H1 (cell line): ENCODE measurements around the gene SEC16A. TPM values are rescaled to one million over a fixed set of nuclear protein-coding genes. Genes with fewer than 3 reads are reported as not detected.
"Not testable (repeated sequence)": the region's sequence is repeated elsewhere in the genome, so short reads cannot be mapped to it uniquely, and the experiment has no call there.

Experiments
- CTCF ChIA-PET: fragments of 300-600 bp; sonication (Branson Sonifier 250); formaldehyde crosslinking; loops from one replicate; lab custom pipeline; 2021; ENCODE audit not compliant: partially characterized antibody; lab: Charles Lee
- POLR2A ChIA-PET: fragments of 300-600 bp; sonication (Branson Sonifier 250); formaldehyde crosslinking; loops from one replicate; lab custom pipeline; 2021; ENCODE audit warnings: inconsistent platforms; ENCODE audit not compliant: partially characterized antibody; lab: Charles Lee
- DNase-seq, 2 experiments: peaks; one replicate each; pipeline versions ENCODE4 v3.0.0 to v3.0.0-alpha.2; 2010 to 2022; ENCODE audit warnings: low spot score in 2 of 2, low read depth in 1 of 2, mixed read lengths in 1 of 2
- FAIRE-seq: peaks from 2 replicates; lab custom pipeline; 2011; peaks lifted over from hg19 to GRCh38; lab: Jason Lieb, UNC
- H2AFZ ChIP-seq: 2 replicates; pipeline ENCODE4 v1.8.1; 2012; ENCODE audit warnings: low read length, inconsistent platforms
- H2AK5ac ChIP-seq: 2 replicates; pipeline ENCODE4 v1.6.1; 2013; ENCODE audit warnings: low read depth, low read length
- H2BK120ac ChIP-seq: replicated peaks from 2 replicates; pipeline ENCODE3; 2013; ENCODE audit warnings: low read depth, low read length, inconsistent platforms
- H2BK12ac ChIP-seq: 2 replicates; pipeline ENCODE4 v1.6.1; 2013; ENCODE audit warnings: low read depth, low read length
- H2BK15ac ChIP-seq: 2 replicates; pipeline ENCODE4 v1.6.1; 2013; ENCODE audit warnings: low read length
- H2BK20ac ChIP-seq: 2 replicates; pipeline ENCODE4 v1.6.1; 2013; ENCODE audit warnings: low read length
- H2BK5ac ChIP-seq: 2 replicates; pipeline ENCODE4 v1.6.1; 2013; ENCODE audit warnings: low read depth, low read length
- H3K14ac ChIP-seq: 2 replicates; pipeline ENCODE4 v1.6.1; 2013; ENCODE audit warnings: inconsistent platforms; ENCODE audit not compliant: insufficient read length
- H3K18ac ChIP-seq: 2 replicates; pipeline ENCODE4 v1.6.1; 2013; ENCODE audit warnings: low read length; ENCODE audit errors: extremely low read depth
- H3K23ac ChIP-seq: 2 replicates; pipeline ENCODE4 v1.6.1; 2013; ENCODE audit warnings: inconsistent platforms; ENCODE audit not compliant: insufficient read length
- H3K23me2 ChIP-seq: 2 replicates; pipeline ENCODE4 v1.6.1; 2013; ENCODE audit warnings: low read depth, low read length
- H3K27ac ChIP-seq: 2 replicates; pipeline ENCODE4 v1.6.1; 2011; ENCODE audit warnings: low read depth, low read length, inconsistent platforms
- H3K27me3 ChIP-seq, 4 experiments: replicated peaks in 1 of 4; 1 replicate in 1 of 4; 2 replicates in 3 of 4; pipeline versions ENCODE4 v1.6.1 to v1.8.1; 2011 to 2013; ENCODE audit warnings: low read length in 3 of 4, mild to moderate bottlenecking in 3 of 4, inconsistent platforms in 2 of 4, mixed read lengths in 2 of 4, moderate library complexity in 1 of 4; ENCODE audit not compliant: control insufficient read depth in 3 of 4, insufficient read depth in 3 of 4; ENCODE audit errors: extremely low read depth in 1 of 4
- H3K36me3 ChIP-seq, 4 experiments: 2 replicates each; pipeline versions ENCODE4 v1.6.1 to v1.8.1; 2011 to 2013; ENCODE audit warnings: mild to moderate bottlenecking in 4 of 4, low read length in 3 of 4, moderate library complexity in 2 of 4, control low read depth in 1 of 4, inconsistent platforms in 1 of 4; ENCODE audit not compliant: insufficient read depth in 4 of 4, control insufficient read depth in 2 of 4
- H3K4ac ChIP-seq: replicated peaks from 2 replicates; pipeline ENCODE3; 2013; ENCODE audit warnings: low read length, low read depth, mixed read lengths, inconsistent platforms; ENCODE audit not compliant: insufficient read length
- H3K4me1 ChIP-seq, 4 experiments: replicated peaks in 1 of 4; 1 replicate in 1 of 4; 2 replicates in 3 of 4; pipeline versions ENCODE4 v1.6.1 to v1.8.1; 2011 to 2013; ENCODE audit warnings: low read length in 3 of 4, inconsistent platforms in 2 of 4, mixed read lengths in 1 of 4; ENCODE audit not compliant: insufficient read depth in 4 of 4, control insufficient read depth in 3 of 4
- H3K4me2 ChIP-seq, 2 experiments: 2 replicates each; pipeline versions ENCODE4 v1.6.1 to v1.8.1; 2011 to 2013; ENCODE audit warnings: low read depth in 2 of 2, low read length in 2 of 2, control low read depth in 1 of 2, inconsistent platforms in 1 of 2, mild to moderate bottlenecking in 1 of 2; ENCODE audit not compliant: insufficient read depth in 1 of 2
- H3K4me3 ChIP-seq, 4 experiments: fragments of 200-600, 300-600 bp in 1 of 4; sonication (generic), shearing (Covaris generic), sonication (Bioruptor Twin) in 1 of 4; 2 replicates each; pipeline versions ENCODE4 v1.5.1 to v1.8.1; 2011 to 2016; ENCODE audit warnings: low read length in 4 of 4, low read depth in 3 of 4, control low read depth in 2 of 4, inconsistent platforms in 2 of 4, mild to moderate bottlenecking in 2 of 4, mixed read lengths in 1 of 4, moderate library complexity in 1 of 4; ENCODE audit not compliant: insufficient read depth in 2 of 4; ENCODE audit errors: extremely low read depth in 1 of 4
- H3K56ac ChIP-seq: replicated peaks from 2 replicates; pipeline ENCODE3; 2013; ENCODE audit warnings: low read depth, mild to moderate bottlenecking, mixed read lengths, low read length, inconsistent platforms; ENCODE audit not compliant: insufficient read length
- H3K79me1 ChIP-seq: 2 replicates; pipeline ENCODE4 v1.6.1; 2013; ENCODE audit warnings: low read depth, low read length, control low read depth
- H3K79me2 ChIP-seq, 2 experiments: 2 replicates each; pipeline versions ENCODE4 v1.6.1 to v1.8.1; 2012 to 2013; ENCODE audit warnings: low read length in 2 of 2, mild to moderate bottlenecking in 2 of 2, inconsistent platforms in 1 of 2; ENCODE audit not compliant: insufficient read depth in 2 of 2, control insufficient read depth in 1 of 2
- H3K9ac ChIP-seq, 4 experiments: replicated peaks in 1 of 4; 1 replicate in 1 of 4; 2 replicates in 3 of 4; pipeline versions ENCODE4 v1.6.1 to v1.8.1; 2011 to 2013; ENCODE audit warnings: low read depth in 3 of 4, low read length in 3 of 4, control low read depth in 2 of 4, mild to moderate bottlenecking in 2 of 4, moderate library complexity in 2 of 4, inconsistent platforms in 1 of 4; ENCODE audit errors: extremely low read depth in 1 of 4
- H3K9me3 ChIP-seq, 2 experiments: 2 replicates each; pipeline versions ENCODE4 v1.6.1 to v1.8.1; 2012 to 2013; ENCODE audit warnings: mild to moderate bottlenecking in 2 of 2, moderate library complexity in 2 of 2, control low read depth in 1 of 2, inconsistent platforms in 1 of 2, low read depth in 1 of 2, low read length in 1 of 2, mixed read lengths in 1 of 2; ENCODE audit not compliant: insufficient read depth in 2 of 2
- H4K20me1 ChIP-seq, 2 experiments: replicated peaks in 1 of 2; 2 replicates each; pipeline versions ENCODE3 to v1.8.1; 2011 to 2013; ENCODE audit warnings: inconsistent platforms in 2 of 2, low read length in 2 of 2, mild to moderate bottlenecking in 1 of 2; ENCODE audit not compliant: insufficient read depth in 2 of 2, control insufficient read depth in 1 of 2
- H4K5ac ChIP-seq: 2 replicates; pipeline ENCODE4 v1.6.1; 2013; ENCODE audit warnings: low read length, low read depth, mixed read lengths, inconsistent platforms; ENCODE audit not compliant: insufficient read length
- H4K8ac ChIP-seq: 2 replicates; pipeline ENCODE4 v1.8.0; 2013; ENCODE audit warnings: mild to moderate bottlenecking, moderate library complexity, low read length, inconsistent platforms; ENCODE audit not compliant: insufficient read depth; ENCODE audit errors: extremely low read depth
- H4K91ac ChIP-seq: replicated peaks from 2 replicates; pipeline ENCODE3; 2013; ENCODE audit warnings: low read length, mixed read lengths, inconsistent platforms; ENCODE audit not compliant: insufficient read length
- WGBS, 2 experiments: shearing (Covaris generic) in 1 of 2; methylation state at CpG; one replicate each; pipeline versions ENCODE4 v1.1.6 to v1.1.7; 2013 to 2015; ENCODE audit warnings: low lambda C conversion rate in 2 of 2, mixed read lengths in 2 of 2, inconsistent platforms in 1 of 2, low coverage in 1 of 2, missing lambda C conversion rate in 1 of 2; ENCODE audit not compliant: insufficient replicate concordance in 2 of 2, insufficient coverage in 1 of 2, insufficient read length in 1 of 2; ENCODE audit errors: extremely low coverage in 1 of 2, missing lambda C conversion rate in 1 of 2; 5-methylcytosine and 5-hydroxymethylcytosine counted together
- polyA plus RNA-seq, 7 experiments: library from polyadenylated mRNA; depleted of rRNA in 3 of 7; stranded (reverse) in 5 of 7; unstranded in 2 of 7; fragments of >200 nt in 5 of 7; fragments of 200-250 nt in 2 of 7; gene quantifications; 1 replicate in 5 of 7; 2 replicates in 1 of 7; 4 replicates in 1 of 7; pipeline versions ENCODE4 v1.2.1 to v1.2.3, GENCODE V29; 2011 to 2013; ENCODE audit warnings: missing spikeins in 2 of 7, mixed read lengths in 2 of 7
- total RNA-seq: library from RNA; stranded (reverse); fragmentation: NEBNext Ultra II Directional; extraction: Animal tissue kit (Norgen Biotek cat#: 25700); gene quantifications from 2 replicates; pipeline ENCODE4 v1.2.1, GENCODE V29; 2021

SEC16A gene
- total and polyA plus RNA-seq, 2 of the 8 experiments (the other 6 are each of a cell fraction or from before 2014, with no cell fraction given): 21.6 to 49.0 TPM

DNA sequence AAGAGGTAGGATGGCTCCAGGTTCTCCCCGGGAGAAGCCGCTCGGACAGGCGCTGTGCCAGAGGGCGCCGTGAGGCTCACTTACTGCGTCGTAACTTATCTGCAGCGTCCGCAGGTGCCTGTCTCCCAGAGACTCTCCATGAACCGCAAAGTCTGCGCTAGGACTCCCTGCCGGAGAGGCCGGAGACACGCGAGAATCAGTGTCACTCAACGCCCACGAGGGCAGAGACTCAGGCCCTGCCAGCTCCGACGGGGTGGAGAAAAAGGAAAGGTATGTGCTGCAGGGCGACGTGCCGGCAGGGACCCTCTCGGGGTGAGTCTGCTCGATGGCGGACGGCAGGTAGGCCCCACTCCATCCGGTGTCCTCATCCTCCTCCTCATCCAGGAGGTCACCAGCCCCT is 75.8 kb downstream of the SEC16A start:
- not testable (repeated sequence) for H3K9me3 ChIP-seq, H3K14ac ChIP-seq, H3K18ac ChIP-seq, H3K9ac ChIP-seq, H3K23me2 ChIP-seq, H3K4me2 ChIP-seq, H2AK5ac ChIP-seq, H3K23ac ChIP-seq, H4K5ac ChIP-seq, H3K4ac ChIP-seq, H2AFZ ChIP-seq, H2BK12ac ChIP-seq, DNase-seq, H3K56ac ChIP-seq, H3K27ac ChIP-seq, H4K8ac ChIP-seq, H2BK15ac ChIP-seq, H3K4me3 ChIP-seq, H3K4me1 ChIP-seq, H3K27me3 ChIP-seq, H2BK120ac ChIP-seq, H2BK20ac ChIP-seq, H4K91ac ChIP-seq, H2BK5ac ChIP-seq, FAIRE-seq
- peaks cover 5 to 11% of the 10 kb centered on the region in 2 experiments for H4K20me1 ChIP-seq
- H3K79me1 ChIP-seq: peaks cover 20% of the 10 kb centered on the region
- CTCF ChIA-PET: interaction anchor here (0.9 kb wide), 1 partner anchor 23 kb away, joined by 3 read pairs; no protein-coding TSS in a partner anchor
- POLR2A ChIA-PET: interaction anchor here (1.2 to 8.0 kb wide), 4 partner anchors 9 to 32 kb away, joined by 3 to 123 read pairs (median 6); partner anchors contain the start of gene SNAPC4
- 92% methylated on average over 28 of the region's 28 CpGs; no CpG with 5 or more reads in 1 of the 2 experiments for WGBS, 2 experiments
- peaks cover 14 to 51% (median 36%) of the 10 kb centered on the region in 4 experiments for H3K36me3 ChIP-seq
- peaks cover 11 to 34% of the 10 kb centered on the region in 2 experiments for H3K79me2 ChIP-seq

DNA sequence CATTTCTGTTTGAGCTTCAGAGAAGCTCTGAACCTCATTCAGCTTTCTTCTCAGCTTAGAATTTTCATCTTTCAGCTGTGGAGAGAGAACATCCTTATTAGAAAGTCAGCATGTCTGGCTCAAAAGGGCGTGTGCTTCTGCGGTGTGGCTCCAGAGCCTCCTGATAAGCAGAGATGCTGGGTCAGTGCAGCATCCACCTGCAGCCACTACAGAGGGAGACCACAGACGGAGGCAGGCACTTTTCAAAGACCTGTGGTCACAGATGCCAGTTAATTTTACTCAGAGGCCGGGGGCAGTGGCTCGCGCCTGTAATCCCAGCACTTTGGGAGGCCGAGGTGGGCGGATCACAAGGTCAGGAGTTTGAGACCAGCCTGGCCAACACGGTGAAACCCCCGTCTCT is 76.9 kb downstream of the SEC16A start:
- not testable (repeated sequence) for H3K27me3 ChIP-seq, H2BK15ac ChIP-seq, H2BK12ac ChIP-seq, H3K4me3 ChIP-seq, H2BK120ac ChIP-seq, FAIRE-seq, H3K4ac ChIP-seq, H3K23ac ChIP-seq, H3K9me3 ChIP-seq, DNase-seq, H2AK5ac ChIP-seq, H2BK20ac ChIP-seq, H4K5ac ChIP-seq, H3K14ac ChIP-seq, H2BK5ac ChIP-seq, H4K8ac ChIP-seq, H3K27ac ChIP-seq, H3K9ac ChIP-seq, H3K4me2 ChIP-seq, H4K91ac ChIP-seq, H3K4me1 ChIP-seq, H3K23me2 ChIP-seq, H3K56ac ChIP-seq, H4K20me1 ChIP-seq, H2AFZ ChIP-seq, H3K18ac ChIP-seq
- POLR2A ChIA-PET: interaction anchor here (0.8 to 1.6 kb wide), 3 partner anchors 12 to 66 kb away, joined by 3 to 7 read pairs (median 4); no protein-coding TSS in a partner anchor
- WGBS, 2 experiments: 94% methylated on average over 10 of the region's 10 CpGs; no CpG with 5 or more reads in 1 of the 2 experiments
- Histone ChIP-seq H3K79me2 (peaks cover 2 to 22% of the 10 kb centered on the region in 2 experiments; a peak in 3 of 4 replicates), H3K36me3 (peaks cover 14 to 53% (median 36%) of the 10 kb centered on the region in 4 experiments; a peak in 7 of 8 replicates), H3K79me1 (peaks cover 13% of the 10 kb centered on the region)
- CTCF ChIA-PET: interaction anchor here (1.3 kb wide), 1 partner anchor 288 kb away, joined by 3 read pairs; no protein-coding TSS in a partner anchor
